H9 (cell line): ENCODE results near the gene CSDE1. TPM values are rescaled to one million over a fixed set of nuclear protein-coding genes. Genes with fewer than 3 reads are reported as not detected.

ENCODE experiments used
- DNase-seq: peaks from one replicate; pipeline ENCODE4 v3.0.0-alpha.2; 2017
- H2AFZ ChIP-seq: one replicate; pipeline ENCODE4 v1.6.1; 2013; ENCODE audit warnings: mild to moderate bottlenecking, low read length, control low read depth, moderate library complexity
- H2AK5ac ChIP-seq: 2 replicates; pipeline ENCODE4 v1.6.1; 2013; ENCODE audit warnings: low read length, control low read depth, mixed read lengths; ENCODE audit not compliant: insufficient read length
- H2BK120ac ChIP-seq: one replicate; pipeline ENCODE4 v1.6.1; 2013; ENCODE audit warnings: low read depth, mild to moderate bottlenecking, low read length, control low read depth, inconsistent platforms; ENCODE audit not compliant: poor library complexity, severe bottlenecking
- H2BK12ac ChIP-seq: 2 replicates; pipeline ENCODE4 v1.6.1; 2013; ENCODE audit warnings: low read length, control low read depth, mixed read lengths, low read depth; ENCODE audit not compliant: insufficient read length
- H2BK15ac ChIP-seq: 2 replicates; pipeline ENCODE4 v1.6.1; 2013; ENCODE audit warnings: low read depth, low read length, control low read depth
- H2BK20ac ChIP-seq: one replicate; pipeline ENCODE4 v1.6.1; 2013; ENCODE audit warnings: low read depth, mild to moderate bottlenecking, low read length, control low read depth, inconsistent platforms; ENCODE audit not compliant: poor library complexity, severe bottlenecking
- H2BK5ac ChIP-seq: 2 replicates; pipeline ENCODE4 v1.6.1; 2013; ENCODE audit warnings: low read length, control low read depth, mixed read lengths; ENCODE audit not compliant: insufficient read length
- H3K14ac ChIP-seq: 2 replicates; pipeline ENCODE4 v1.6.1; 2013; ENCODE audit warnings: low read length, control low read depth; ENCODE audit not compliant: insufficient read depth
- H3K18ac ChIP-seq: 2 replicates; pipeline ENCODE4 v1.6.1; 2013; ENCODE audit warnings: low read depth, mild to moderate bottlenecking, mixed read lengths, low read length, control low read depth; ENCODE audit not compliant: insufficient read length
- H3K23ac ChIP-seq: 2 replicates; pipeline ENCODE4 v1.6.1; 2013; ENCODE audit warnings: low read length, control low read depth, mixed read lengths, low read depth; ENCODE audit not compliant: insufficient read length
- H3K23me2 ChIP-seq: 2 replicates; pipeline ENCODE4 v1.6.1; 2013; ENCODE audit warnings: low read depth, mild to moderate bottlenecking, mixed read lengths, low read length, control low read depth; ENCODE audit not compliant: insufficient read length, poor library complexity, severe bottlenecking
- H3K27ac ChIP-seq: 2 replicates; pipeline ENCODE4 v1.5.1; 2013; ENCODE audit warnings: low read length, control low read depth, mixed read lengths, low read depth; ENCODE audit not compliant: insufficient read length
- H3K27me3 ChIP-seq: 2 replicates; pipeline ENCODE4 v1.6.1; 2013; ENCODE audit warnings: low read length, control low read depth, inconsistent platforms; ENCODE audit not compliant: insufficient read depth
- H3K4ac ChIP-seq: 2 replicates; pipeline ENCODE4 v1.6.1; 2013; ENCODE audit warnings: low read depth, mild to moderate bottlenecking, control low read depth, inconsistent platforms, low read length, moderate library complexity
- H3K4me1 ChIP-seq: 2 replicates; pipeline ENCODE4 v1.6.1; 2013; ENCODE audit warnings: low read length, control low read depth, inconsistent platforms; ENCODE audit not compliant: insufficient read depth
- H3K4me2 ChIP-seq: 2 replicates; pipeline ENCODE4 v1.6.1; 2013; ENCODE audit warnings: low read length, control low read depth, mixed read lengths; ENCODE audit not compliant: insufficient read length, insufficient read depth
- H3K56ac ChIP-seq: 2 replicates; pipeline ENCODE4 v1.6.1; 2013; ENCODE audit warnings: low read depth, mild to moderate bottlenecking, mixed read lengths, low read length, control low read depth; ENCODE audit not compliant: insufficient read length
- H3K79me1 ChIP-seq: 2 replicates; pipeline ENCODE4 v1.6.1; 2013; ENCODE audit warnings: low read depth, mild to moderate bottlenecking, moderate library complexity, low read length, control low read depth, inconsistent platforms; ENCODE audit not compliant: insufficient read depth, poor library complexity, severe bottlenecking
- H3K79me2 ChIP-seq: 2 replicates; pipeline ENCODE4 v1.6.1; 2013; ENCODE audit warnings: low read length, control low read depth, inconsistent platforms; ENCODE audit not compliant: insufficient read depth
- H3K9ac ChIP-seq: 2 replicates; pipeline ENCODE4 v1.6.1; 2013; ENCODE audit warnings: low read length, control low read depth, mixed read lengths; ENCODE audit not compliant: insufficient read length; ENCODE audit errors: extremely low read depth
- H3K9me3 ChIP-seq: one replicate; pipeline ENCODE4 v1.6.1; 2013; ENCODE audit warnings: low read depth, low read length, inconsistent platforms; ENCODE audit not compliant: control insufficient read depth
- H3T11ph ChIP-seq: one replicate; pipeline ENCODE4 v1.6.1; 2013; ENCODE audit warnings: mild to moderate bottlenecking, low read length, control low read depth, inconsistent platforms
- H4K20me1 ChIP-seq: one replicate; pipeline ENCODE4 v1.6.1; 2013; ENCODE audit not compliant: control insufficient read depth, insufficient read length, insufficient read depth
- H4K5ac ChIP-seq: 2 replicates; pipeline ENCODE4 v1.6.1; 2013; ENCODE audit warnings: low read depth, mild to moderate bottlenecking, mixed read lengths, low read length, control low read depth; ENCODE audit not compliant: insufficient read length
- H4K8ac ChIP-seq: replicated peaks from 2 replicates; pipeline ENCODE4 v1.6.1; 2013; ENCODE audit warnings: low read length, control low read depth, mixed read lengths, low read depth; ENCODE audit not compliant: insufficient read length
- H4K91ac ChIP-seq: 2 replicates; pipeline ENCODE4 v1.6.1; 2013; ENCODE audit warnings: low read depth, mild to moderate bottlenecking, moderate library complexity, mixed read lengths, low read length, control low read depth; ENCODE audit not compliant: insufficient read length
- H3K27ac Mint-ChIP-seq, 3 experiments: 2 replicates in 2 of 3; 3 replicates in 1 of 3; pipeline ENCODE4 v1.8.0; 2020 to 2021; ENCODE audit warnings: mixed read lengths in 3 of 3, mild to moderate bottlenecking in 1 of 3, moderate library complexity in 1 of 3
- H3K27me3 Mint-ChIP-seq: 2 replicates; pipeline ENCODE4 v1.8.0; 2021; ENCODE audit warnings: low read depth, mild to moderate bottlenecking, moderate library complexity, mixed read lengths
- H3K36me3 Mint-ChIP-seq, 3 experiments: 2 replicates in 2 of 3; 3 replicates in 1 of 3; pipeline ENCODE4 v1.8.0; 2020 to 2021; ENCODE audit warnings: low read depth in 3 of 3, mixed read lengths in 3 of 3; ENCODE audit not compliant: insufficient read depth in 1 of 3
- H3K4me1 Mint-ChIP-seq, 2 experiments: 2 replicates each; pipeline ENCODE4 v1.8.0; 2020; ENCODE audit warnings: mixed read lengths in 2 of 2
- H3K4me3 Mint-ChIP-seq, 2 experiments: 2 replicates in 1 of 2; 3 replicates in 1 of 2; pipeline ENCODE4 v1.8.0; 2020 to 2021; ENCODE audit warnings: mild to moderate bottlenecking in 2 of 2, mixed read lengths in 2 of 2, moderate library complexity in 1 of 2
- H3K9me3 Mint-ChIP-seq, 2 experiments: 2 replicates in 1 of 2; 3 replicates in 1 of 2; pipeline ENCODE4 v1.8.0; 2020; ENCODE audit warnings: mild to moderate bottlenecking in 2 of 2, mixed read lengths in 2 of 2, moderate library complexity in 1 of 2
- WGBS: extraction: QIAGEN DNeasy Blood & Tissue Kit; methylation state at CpG from one replicate; pipeline ENCODE4 v1.1.7; 2013; ENCODE audit warnings: missing lambda C conversion rate, low lambda C conversion rate, mixed read lengths; ENCODE audit not compliant: insufficient read length; ENCODE audit errors: extremely low coverage; 5-methylcytosine and 5-hydroxymethylcytosine counted together
- total RNA-seq: library from RNA; stranded (reverse); gene quantifications from 2 replicates; pipeline ENCODE4 v1.2.1, GENCODE V29; 2021
- TF ChIP-seq, protein P1 (sequence below): fragments of 200-600 bp; sonication (generic); conservative IDR thresholded peaks from 3 replicates; pipeline ENCODE4 v1.8.0; 2021; ENCODE audit warnings: antibody characterized with exemption, mild to moderate bottlenecking

The CSDE1 gene
- total RNA-seq, 1 experiment from 2014 or later = 645 TPM

DNA sequence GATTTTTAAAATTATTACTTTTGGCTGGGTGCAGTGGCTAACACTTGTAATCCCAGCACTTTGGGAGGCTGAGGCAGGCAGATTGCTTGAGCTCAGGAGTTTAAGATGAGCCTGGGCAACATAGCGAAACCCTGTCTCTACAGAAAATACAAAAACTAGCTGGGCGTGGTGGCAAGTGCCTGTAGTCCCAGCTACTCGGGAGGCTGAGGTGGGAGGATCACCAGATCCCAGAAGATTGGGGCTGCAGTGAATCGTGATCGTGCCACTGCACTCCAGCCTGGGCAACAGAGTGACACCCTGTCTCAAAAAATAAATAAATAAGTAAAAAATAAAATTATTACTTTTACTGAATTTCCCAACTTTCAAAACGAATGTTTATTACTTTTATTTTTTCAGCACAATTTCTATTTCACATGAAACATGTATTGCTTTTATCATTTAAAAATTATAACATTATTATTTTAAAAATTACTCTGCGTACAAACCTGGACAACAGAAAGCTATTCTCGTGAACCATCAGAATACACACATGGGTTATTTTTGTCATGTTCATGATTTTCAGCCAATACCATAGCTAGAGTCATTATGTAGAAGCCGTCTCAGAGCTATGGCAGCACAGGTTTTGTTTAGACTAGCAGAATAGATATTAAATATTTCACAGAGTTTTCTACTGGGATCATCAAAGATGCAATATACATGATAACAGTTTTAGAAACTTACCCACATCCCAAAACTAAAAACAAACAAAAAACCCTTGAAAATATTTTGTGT, 63.1 kb downstream of the CSDE1 start:
- H2BK15ac ChIP-seq = no peak overlapping the region
- H4K91ac ChIP-seq = no peak overlapping the region
- no peak overlapping the region for H3K14ac ChIP-seq
- no peaks in the 10 kb centered on the region for H3K79me1 ChIP-seq
- H4K5ac ChIP-seq = no peak overlapping the region
- no peak overlapping the region for H2BK120ac ChIP-seq
- H3K4ac ChIP-seq = no peak overlapping the region
- no peaks in the 10 kb centered on the region for H3K4me1 ChIP-seq
- H2BK20ac ChIP-seq = no peak overlapping the region
- H3K23ac ChIP-seq = no peak overlapping the region
- H3K4me2 ChIP-seq = no peak overlapping the region
- no peak overlapping the region for H2AFZ ChIP-seq
- H3K18ac ChIP-seq = no peak overlapping the region
- DNase-seq = no peak
- no peaks in the 10 kb centered on the region for H3K9me3 ChIP-seq
- H3T11ph ChIP-seq = no peak overlapping the region
- no CpG with 5 or more reads among the region's 9 CpGs for WGBS
- Mint-ChIP-seq H3K9me3 (no peaks in the 10 kb centered on the region), H3K4me1 (no peaks in the 10 kb centered on the region), H3K27ac (no peak overlapping the region), H3K27me3 (peaks cover 3% of the 10 kb centered on the region; the same call in 1 of the 2 replicates), H3K4me3 (no peak overlapping the region), H3K36me3 (no peaks in the 10 kb centered on the region)
- H3K27me3 ChIP-seq = no peaks in the 10 kb centered on the region
- TF ChIP-seq, protein P1, sequence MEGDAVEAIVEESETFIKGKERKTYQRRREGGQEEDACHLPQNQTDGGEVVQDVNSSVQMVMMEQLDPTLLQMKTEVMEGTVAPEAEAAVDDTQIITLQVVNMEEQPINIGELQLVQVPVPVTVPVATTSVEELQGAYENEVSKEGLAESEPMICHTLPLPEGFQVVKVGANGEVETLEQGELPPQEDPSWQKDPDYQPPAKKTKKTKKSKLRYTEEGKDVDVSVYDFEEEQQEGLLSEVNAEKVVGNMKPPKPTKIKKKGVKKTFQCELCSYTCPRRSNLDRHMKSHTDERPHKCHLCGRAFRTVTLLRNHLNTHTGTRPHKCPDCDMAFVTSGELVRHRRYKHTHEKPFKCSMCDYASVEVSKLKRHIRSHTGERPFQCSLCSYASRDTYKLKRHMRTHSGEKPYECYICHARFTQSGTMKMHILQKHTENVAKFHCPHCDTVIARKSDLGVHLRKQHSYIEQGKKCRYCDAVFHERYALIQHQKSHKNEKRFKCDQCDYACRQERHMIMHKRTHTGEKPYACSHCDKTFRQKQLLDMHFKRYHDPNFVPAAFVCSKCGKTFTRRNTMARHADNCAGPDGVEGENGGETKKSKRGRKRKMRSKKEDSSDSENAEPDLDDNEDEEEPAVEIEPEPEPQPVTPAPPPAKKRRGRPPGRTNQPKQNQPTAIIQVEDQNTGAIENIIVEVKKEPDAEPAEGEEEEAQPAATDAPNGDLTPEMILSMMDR = no peak
- H3K9ac ChIP-seq = no peak overlapping the region
- no peak overlapping the region for H3K27ac ChIP-seq
- H2BK12ac ChIP-seq = no peak overlapping the region
- no peak overlapping the region for H3K56ac ChIP-seq
- H4K20me1 ChIP-seq = no peaks in the 10 kb centered on the region
- H3K23me2 ChIP-seq = no peaks in the 10 kb centered on the region
- H2BK5ac ChIP-seq = no peak overlapping the region
- no peaks in the 10 kb centered on the region for H3K79me2 ChIP-seq
- H4K8ac ChIP-seq = no peak overlapping the region
- H2AK5ac ChIP-seq = no peak overlapping the region
